Inflammatory macrophage treated with lipopolysaccharide for 1 hour (primary cell): ENCODE measurements around the gene MTCH1.

ENCODE experiments used
- DNase-seq, 2 donors: peaks; one replicate each; pipeline ENCODE4 v3.0.0-alpha.2; 2020 to 2022

Gene MTCH1

GRCh38 chr6:37017606-37018197 is 31.7 kb upstream of the MTCH1 start:
- no peak for DNase-seq

- no peak for DNase-seq
Measured at GRCh38 chr6:37016995-37017394, 31.0 kb upstream of the MTCH1 start.

- no peak for DNase-seq
Measured at GRCh38 chr6:37015532-37015931, 29.5 kb upstream of the MTCH1 start.

- DNase-seq: no peak
Measured at GRCh38 chr6:37014667-37015066, 28.7 kb upstream of the MTCH1 start.

- DNase-seq: no peak
Measured at GRCh38 chr6:37013516-37014491, 27.8 kb upstream of the MTCH1 start.

- DNase-seq: peak; percentile 50 to 72
Measured at GRCh38 chr6:37011656-37012378, 25.8 kb upstream of the MTCH1 start.

- DNase-seq: no peak
Measured at GRCh38 chr6:37010402-37010892, 24.5 kb upstream of the MTCH1 start.

GRCh38 chr6:37008484-37009465 is 22.8 kb upstream of the MTCH1 start:
- DNase-seq: peak; percentile 58 to 63

- peak; percentile 76 to 79 for DNase-seq
Measured at GRCh38 chr6:37007340-37008043, 21.5 kb upstream of the MTCH1 start.

- peak; percentile 44 to 48 for DNase-seq
Measured at GRCh38 chr6:37006793-37007339, 20.9 kb upstream of the MTCH1 start.

- DNase-seq: peak in 1 of 2 donors; percentile 37
Measured at GRCh38 chr6:37005827-37006567, 20.0 kb upstream of the MTCH1 start.

GRCh38 chr6:37005061-37005810 is 19.2 kb upstream of the MTCH1 start, which contains the start of gene FGD2:
TSS of gene FGD2 (plus strand) at chr6:37005655. CDS start at chr6:37005818, 163 bp downstream.
- DNase-seq: peak; percentile 62 to 64

- no peak for DNase-seq
Measured at GRCh38 chr6:37004044-37004980, 18.3 kb upstream of the MTCH1 start.

- no peak for DNase-seq
Measured at GRCh38 chr6:36999751-37000125, 13.7 kb upstream of the MTCH1 start.

GRCh38 chr6:36999061-36999750 is 13.2 kb upstream of the MTCH1 start:
- DNase-seq: no peak

- DNase-seq: no peak
Measured at GRCh38 chr6:36998723-36999038, 12.7 kb upstream of the MTCH1 start.

GRCh38 chr6:36997811-36998722 is 12.1 kb upstream of the MTCH1 start:
- DNase-seq: no peak
